Measurements from ENCODE around the gene PTGIS.
"Not testable (repeated sequence)": the region's sequence is repeated elsewhere in the genome, so short reads cannot be mapped to it uniquely, and the experiment has no call there.

Gene PTGIS

DNA sequence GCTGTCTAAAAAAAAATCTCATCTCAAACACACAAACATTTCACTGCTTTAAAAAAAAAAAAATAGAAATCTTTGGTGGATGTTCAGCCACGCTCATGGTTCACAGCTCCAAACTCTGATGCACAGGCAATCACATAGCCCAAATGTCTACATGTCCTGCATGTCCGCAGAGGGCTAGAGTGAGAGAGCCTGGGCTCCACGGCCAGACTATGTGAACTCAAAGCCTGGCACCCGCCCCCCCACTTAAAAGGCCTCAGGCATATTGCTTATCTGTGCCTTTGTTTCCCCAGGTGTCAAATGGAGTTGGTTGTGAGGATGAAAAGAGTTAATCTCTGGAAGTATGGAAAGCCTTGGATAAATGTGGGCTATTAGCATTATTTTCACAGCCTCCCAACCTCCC lies 10.5 kb upstream of the PTGIS start:
- DNase-seq = no peak

DNA sequence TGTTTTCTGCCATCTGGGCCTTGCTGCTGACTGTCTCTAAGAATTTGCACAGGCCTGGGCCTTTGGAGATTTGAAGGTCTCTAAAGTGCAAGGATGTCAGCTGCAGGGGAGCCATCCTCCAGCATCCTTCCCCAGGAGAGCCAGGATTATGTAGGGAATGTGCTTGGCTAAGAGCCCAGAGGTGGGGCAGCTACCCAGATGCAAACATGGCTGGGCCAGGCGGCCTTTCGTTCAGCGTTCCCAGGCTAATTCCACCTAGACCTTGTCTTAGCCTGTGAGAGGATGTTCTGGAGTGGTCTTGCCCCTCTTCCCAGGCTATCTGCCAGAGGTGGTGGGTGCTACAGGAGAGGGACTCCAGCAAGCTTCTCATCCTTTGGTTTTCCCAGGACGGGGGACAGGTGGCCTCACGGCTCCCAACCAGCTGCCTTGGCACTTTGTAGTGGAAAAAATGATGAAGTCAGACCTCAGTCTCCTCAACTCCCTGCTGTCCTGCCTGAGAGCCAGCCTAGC lies 7.7 kb upstream of the PTGIS start:
- DNase-seq = no peak

DNA sequence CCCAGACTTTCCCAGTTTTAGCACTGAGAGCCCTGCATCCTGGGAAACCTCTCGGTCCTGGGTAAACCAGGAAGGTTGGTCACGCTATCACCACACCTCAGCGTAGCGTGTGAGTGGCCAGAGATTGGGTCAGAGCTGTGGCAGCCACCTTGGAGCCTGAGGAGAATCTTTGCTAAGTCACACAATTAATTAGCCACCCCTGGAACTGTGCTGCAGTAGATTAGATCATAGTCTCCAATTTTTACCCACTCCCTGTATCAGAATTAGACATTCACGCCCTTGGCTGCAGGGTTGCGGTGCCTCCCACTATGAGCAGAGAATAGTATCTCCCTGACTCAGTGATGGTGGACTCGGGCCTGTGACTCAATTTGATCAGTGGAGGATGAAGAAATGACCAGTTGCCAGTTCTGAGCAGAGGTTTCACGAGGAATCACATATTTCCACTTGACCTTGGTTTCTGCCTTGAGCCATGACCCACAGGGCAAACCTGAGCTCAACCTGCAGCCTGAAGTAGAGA lies 6.0 kb upstream of the PTGIS start:
- DNase-seq = no peak

DNA sequence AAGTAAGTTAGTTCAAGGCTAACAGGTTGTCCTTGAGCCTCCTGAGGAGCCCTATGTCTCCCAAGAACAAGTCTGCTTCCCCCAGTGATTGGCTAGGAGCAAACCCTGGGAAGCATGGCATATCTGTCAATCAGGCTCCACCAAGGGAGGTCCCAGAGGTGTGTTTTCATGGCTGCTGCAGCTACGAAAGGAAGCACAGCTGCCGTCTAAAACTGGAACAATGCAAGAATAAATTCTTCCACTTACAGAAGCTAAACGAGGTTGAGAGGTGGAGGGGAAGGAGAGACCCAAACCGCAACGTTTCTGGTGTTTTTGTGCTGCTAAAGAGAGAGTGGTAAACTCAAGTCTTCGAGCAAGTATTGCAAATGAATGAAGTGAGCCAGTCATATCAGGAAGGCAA lies 4.9 kb upstream of the PTGIS start:
- no peak for DNase-seq

DNA sequence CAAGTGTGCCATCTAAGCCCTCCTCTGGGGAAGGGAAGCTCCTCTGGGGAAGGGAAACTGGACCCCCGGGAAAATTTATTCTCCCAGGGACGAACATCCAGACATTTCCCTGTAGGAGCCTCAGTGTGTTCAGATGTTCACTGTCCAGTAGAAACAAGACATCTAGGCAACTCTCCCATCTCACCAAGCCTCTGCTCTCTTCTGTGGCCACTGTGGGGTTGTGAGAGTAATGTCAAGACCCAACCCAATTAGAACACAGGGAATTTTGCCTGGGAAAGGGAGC lies 3.6 kb upstream of the PTGIS start:
- DNase-seq = no peak

DNA sequence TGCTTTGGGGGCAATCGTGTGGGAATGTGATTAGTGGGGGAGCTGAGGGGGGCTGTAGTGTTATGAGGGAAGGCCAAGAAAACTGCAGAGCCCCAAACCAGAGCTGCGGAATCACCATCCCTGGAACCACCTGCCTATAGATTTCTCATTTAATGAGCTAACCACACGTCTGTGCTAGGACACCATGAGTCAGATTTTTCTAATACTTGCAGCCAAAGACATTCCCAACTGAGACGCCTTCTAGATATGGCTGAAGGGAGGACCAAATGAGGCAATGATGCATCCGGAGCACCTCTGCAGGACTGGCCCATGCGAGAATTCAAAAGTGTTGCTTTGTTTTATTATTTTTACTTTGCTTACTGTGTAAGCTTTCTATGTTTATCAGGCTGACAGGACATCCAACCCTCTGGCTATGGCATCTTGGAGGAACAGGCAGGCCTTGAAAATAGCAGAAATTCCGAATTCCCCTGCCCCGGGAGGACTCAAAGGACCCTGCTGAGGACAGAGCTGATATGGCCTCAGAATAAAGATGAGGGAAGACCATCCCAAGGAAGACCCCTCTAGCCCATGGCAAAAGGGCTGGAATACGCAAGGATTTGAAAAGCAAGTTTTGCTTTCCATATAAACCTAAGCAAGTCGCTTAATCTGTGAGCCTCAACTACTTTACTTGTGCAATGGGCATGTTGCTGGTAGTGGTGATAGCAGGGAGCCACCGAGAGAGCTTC lies 3.1 kb upstream of the PTGIS start:
- DNase-seq = no peak

DNA sequence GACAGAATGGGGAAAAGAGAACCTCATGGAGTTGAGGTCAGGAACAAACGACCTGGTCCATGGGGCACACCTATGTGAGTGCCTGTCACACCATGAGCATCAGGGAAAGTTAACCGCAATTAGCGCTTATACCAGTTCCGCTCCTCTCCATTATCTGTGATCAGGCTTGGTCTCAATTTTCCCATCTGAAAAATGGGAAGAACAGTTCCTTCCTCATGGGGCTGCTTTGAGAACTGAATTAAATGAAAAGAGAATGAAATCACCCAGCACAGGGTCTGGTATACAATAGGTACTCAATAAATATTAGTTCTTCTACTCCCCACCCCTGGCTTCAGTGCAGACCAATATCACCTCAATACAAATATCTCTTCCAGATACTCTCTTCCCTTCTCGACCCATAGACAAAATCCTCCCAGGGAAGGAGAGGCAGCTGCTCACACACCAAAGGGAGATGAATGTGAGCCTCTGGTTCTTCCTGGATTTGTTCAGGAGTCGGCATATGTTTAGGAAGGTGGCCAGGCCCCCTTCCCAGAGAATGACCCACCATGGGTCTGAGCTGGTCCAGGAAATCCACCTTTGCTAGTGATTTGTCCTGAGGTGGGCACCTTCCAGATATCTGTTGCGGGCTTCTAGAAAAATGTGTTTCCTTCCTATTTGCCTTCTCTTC lies 2.4 kb upstream of the PTGIS start:
- no peak for DNase-seq

DNA sequence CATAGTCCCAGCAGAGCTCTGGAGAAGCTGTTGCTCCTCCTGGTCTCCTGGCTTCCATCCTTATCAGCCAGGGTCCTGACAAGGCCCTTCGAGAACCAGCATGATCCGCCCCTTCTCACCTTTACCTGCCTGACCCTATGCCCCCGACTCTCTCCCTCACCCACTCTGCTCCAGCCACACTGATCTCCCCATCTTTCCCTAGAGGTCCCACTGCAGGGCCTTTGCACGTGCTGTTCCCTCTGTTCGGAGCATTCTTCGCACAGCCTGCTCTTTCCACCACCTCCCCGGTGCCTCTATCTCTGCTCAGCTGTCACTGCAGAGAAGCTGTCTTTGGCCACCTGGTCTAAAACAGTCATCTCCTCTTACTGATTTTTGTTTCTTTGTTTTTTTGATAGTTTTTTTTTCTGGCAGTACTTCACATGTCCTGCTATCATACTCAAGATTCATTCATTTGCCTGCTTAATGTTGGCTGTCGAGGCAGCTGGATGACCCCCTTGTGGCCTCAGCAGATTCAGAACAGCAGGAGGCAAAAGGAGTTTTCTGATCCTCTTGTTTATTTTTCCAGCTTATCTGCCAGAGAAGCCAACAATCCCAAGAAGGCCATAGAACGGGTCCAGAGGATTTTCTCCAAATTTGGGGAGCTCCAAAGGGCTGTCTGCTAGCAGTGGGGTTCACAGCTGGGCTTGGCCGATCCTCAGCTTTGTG lies 1.6 kb upstream of the PTGIS start:
- DNase-seq = no peak

DNA sequence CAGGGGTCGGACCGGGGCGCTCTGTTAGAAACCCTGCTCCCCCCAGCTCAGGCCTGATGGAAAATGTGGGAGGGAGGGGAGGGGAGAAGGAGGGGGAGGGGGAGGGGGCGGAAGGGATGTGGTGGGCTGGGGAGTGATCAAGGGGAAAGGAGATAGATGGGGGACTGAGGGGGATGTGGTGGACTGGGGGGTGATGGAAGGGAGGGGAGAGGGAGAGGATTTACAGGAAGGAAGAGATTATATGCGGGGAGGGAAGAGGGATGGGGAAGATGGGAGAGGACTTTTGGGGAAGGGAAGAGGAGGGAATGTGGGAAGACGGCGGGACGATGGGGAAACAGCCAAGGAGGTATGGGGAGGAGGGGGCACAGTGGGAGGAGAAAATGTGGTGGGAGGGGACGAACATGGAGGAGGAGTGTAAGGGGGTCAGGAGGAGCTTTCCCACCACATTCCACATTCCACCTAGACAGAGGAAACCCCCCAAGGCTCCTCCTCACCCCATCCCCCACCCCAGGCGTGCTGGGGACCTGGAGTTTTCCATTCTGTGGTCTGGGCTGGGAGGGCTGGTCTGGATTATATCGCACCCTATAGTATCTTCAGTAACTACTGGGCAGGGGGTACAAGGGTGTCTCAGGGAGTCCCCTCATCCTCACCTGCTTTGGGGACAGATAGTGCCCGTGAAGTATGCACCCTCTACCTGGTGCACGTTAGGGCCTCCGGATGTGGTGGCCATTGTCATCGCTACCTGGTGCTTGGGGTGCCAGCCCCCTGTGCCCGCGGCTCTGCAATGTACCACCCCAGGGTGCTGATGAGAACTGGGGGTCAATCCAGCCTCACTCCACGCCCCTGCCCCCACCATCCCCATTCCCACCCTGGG lies 578 bp upstream of the PTGIS start:
- DNase-seq = no peak

DNA sequence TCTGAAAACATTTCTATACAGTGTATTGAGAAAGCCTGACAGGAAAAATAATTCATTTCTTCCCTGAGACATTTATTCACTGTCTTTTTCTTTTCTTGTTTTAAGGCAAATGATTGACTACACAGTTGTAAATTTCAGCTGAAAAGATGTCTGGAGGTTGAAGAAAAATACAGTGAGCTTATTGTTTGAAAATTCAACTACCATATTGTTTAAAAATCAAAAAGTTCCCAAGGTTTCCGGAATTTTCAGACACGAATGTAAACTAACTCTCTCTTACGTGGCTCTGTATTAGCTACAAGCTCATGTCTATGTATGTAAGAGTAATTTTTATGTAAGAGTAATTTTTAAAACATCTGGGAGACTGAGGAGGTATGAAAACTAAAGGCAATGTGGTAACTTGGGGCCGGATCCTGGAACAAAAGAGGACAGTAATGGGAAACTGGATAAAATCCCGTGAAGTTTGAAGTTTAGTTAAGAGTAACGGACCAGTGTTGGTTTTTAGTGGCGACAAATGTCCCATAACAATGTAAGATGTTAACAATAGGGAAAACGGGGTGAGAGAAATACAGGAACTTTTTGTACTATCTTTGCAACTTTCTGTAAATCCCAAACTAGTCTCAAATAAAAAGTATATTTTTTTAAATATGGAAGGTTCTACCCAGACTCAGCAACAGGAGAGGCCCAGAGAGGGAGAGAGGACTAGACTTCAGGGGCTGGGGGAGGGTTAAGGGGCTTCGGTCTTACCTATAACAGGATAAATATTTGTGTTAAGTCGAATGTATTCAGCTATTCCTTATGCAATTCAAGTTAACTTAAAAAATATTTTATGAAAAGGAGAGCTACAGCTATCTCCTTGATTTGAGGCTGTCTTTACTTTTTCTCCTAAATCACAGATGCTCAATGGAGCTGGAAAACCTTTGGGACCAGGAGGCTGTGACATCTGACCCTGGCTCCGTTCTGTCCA lies 1.3 kb downstream of the PTGIS start:
- DNase-seq = no peak

DNA sequence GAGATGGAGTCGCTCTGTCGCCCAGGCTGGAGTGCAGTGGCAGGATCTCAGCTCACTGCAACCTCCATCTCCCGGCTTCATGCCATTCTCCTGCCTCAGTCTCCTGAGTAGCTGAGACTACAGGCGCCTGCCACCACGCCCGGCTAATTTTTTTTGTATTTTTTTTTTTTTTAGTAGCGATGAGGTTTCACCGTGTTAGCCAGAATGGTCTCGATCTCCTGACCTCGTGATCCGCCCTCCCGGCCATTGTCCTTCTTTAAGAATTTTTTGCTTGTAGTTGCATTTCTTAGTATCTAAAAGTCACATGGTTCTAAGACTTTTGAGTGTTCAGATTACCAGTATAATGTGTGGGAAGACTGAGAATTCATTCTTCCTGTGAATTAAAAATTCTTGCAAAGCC lies 2.9 kb downstream of the PTGIS start:
- not testable (repeated sequence) for DNase-seq

DNA sequence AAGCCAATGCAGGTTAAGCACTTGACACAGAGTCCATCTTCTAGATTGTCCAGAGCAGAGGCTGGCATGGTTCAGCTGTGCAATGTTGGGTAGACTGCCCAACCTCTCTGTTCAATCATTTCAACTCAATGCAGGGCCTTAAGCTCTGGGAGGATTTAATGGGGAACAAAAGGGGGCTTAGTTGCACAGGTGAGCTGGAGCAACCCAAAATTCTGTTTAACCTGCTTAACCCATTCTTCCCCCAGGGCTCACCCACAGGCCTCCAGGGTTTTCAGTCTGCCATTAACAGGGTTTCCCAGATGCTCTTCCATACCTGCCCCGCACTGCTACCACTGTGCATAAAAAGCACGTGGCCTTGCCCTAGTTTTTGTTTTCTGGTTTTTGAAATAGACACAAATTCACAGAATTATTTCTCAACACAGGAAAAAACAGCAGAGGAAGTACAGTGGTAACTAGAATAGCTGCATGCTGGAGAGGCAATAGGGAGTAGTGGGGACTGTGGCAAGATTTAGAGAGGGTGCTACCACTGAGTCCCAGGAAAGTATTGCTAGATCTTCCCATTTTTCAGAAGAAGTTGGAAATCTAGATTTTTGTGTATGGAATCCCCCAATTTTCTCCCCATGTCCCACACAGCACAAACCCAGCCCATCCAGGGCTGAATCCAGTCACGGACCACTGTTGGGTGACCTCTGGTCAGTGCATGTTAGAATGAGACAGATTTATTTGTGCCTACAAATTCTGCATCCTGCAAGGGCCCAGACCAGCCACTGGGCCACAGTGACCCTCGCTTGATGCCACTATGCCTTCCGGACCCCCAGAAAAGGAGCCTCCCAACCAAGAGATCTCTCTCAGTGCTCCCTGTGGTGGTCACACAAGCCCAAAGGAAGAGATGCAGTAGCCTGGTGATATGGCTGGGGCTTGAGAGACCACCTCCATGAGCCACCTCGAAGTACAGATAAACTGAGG lies 4.6 kb downstream of the PTGIS start:
- DNase-seq = no peak

DNA sequence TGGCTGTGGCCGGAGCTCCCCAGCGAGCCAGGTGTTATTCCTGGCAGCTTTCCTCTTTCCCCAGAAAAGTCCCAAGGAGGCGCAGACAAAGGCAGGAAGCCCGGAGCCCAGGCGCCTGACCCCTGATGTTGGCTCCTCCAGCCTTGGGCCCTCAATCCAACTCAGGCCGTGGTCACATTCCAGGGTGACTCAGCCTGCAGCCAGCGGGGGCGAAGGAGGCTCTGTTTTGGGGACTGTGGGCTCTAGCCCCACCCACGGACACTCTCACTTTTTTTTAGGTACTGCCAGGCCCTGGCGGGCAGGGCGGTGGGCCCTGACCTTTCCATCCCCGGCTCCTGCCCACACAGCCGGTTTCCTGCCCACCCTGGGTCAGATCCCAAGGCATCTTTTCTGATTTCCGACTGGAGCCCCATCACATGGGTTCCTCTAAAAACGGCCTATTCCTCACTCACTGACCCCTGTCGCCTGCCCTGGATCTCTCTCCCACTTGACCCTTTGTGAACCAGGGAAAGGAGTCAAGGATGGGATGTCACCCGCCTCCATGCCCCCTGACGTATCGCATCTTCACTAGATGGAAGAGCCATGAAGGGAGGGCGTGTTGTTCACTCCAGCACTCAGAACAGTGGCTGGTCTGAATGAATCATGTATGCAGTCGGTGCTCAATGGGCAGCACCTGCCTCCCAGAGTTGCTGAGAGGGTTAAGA lies 5.5 kb downstream of the PTGIS start:
- DNase-seq = no peak

DNA sequence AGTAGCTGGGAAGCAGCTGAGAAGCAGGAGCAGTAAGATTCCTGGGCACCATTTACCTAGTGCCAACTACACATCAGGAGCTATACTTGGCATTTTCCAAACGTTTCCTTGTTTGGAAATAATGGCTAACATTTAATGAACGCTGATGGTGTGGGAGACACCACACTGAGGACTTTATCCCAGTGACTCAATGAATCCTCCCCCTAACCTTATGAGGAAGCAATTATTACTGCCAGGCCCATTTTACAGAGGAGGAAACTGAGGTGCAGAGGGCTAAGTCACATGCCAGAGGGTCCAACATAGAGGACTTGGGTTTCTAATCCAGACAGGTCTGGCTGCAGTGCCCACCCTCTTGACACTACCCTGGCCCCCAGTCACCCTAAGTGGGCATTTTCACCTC lies 6.1 kb downstream of the PTGIS start:
- DNase-seq = no peak

DNA sequence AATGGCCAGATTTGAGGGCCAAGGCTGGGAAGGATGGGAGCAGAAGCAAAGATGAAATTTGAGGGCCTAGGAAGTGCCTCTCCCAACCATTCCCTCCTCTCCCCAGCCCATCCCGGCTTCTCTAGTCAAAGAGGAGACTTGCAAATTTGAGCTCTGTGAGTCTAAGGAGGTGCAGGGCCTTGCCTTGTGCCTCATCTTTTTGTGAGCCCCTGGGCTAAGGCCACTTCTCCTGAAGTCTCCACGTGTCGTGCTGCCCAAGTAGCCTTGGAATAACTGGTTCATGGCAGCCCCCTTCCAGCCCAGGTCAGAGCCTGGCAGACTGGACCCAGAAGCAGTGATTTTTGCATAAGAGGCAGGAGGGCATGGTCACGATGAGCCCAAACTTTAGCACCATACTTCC lies 6.7 kb downstream of the PTGIS start:
- DNase-seq = no peak

DNA sequence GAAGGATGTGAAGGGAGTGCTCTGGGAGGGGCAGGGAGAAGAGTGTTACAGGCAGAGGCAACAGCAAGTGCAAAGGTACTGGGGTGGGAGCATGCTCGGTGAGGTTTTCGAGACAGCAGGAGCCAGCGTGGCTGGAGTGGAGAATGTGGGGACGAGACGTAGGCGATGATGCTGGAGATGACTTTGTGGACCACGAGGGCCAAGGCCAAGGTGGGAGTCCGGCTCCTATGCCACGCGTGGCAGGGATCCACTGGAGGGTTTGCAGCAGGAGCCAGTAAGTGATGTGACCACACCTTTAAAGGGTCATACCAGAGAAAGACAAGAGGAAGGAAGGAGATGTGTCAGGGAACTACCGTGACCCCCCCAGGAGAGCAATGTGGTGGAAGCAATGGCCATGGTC lies 7.3 kb downstream of the PTGIS start:
- DNase-seq = no peak

DNA sequence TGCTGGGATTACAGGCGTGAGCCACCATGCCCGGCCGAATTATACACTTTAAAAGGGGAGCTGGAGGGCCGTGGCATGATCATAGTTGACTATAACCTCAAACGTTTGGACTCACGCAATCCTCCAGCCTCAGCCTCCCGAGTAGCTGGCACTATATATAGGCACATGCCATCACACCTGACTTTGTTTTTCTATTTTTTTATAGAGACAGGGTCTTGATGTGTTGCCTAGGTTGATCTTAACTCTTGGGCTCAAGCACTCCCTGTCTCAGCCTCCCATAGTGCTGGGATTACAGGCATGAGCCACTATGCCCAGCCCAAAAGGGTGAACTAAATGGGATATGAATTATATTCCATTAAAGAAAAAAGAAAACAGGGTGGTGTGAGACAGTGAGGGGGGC lies 7.8 kb downstream of the PTGIS start:
- no peak for DNase-seq

DNA sequence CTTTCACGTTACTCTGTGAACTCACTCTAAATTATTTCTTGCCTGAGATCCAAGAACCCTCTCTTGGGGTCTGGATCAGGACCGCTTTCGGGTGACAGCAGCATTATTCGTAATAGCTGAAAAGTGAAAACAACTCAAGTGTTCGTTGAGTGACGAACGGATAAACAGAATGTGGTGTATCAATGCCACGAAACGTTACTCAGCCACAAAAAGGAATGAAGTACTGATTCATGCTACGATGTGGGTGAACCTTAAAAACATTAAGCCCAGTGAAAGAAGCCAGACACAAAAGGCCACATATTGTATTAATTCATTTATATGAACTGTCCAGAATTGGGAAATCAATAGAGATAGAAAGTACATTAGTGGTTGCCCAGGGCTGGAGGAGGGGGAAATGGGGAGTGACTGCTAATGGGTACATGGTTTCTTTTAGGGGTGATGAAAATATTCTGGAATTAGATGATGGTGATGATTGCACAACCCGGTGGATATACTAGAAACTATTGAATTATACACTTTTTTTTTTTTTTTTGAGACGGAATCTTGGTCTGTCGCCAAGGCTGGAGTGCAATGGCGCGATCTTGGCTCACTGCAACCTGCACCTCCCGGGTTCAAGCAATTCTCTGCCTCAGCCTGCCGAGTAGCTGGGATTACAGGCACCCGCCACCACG lies 8.4 kb downstream of the PTGIS start:
- no peak for DNase-seq

DNA sequence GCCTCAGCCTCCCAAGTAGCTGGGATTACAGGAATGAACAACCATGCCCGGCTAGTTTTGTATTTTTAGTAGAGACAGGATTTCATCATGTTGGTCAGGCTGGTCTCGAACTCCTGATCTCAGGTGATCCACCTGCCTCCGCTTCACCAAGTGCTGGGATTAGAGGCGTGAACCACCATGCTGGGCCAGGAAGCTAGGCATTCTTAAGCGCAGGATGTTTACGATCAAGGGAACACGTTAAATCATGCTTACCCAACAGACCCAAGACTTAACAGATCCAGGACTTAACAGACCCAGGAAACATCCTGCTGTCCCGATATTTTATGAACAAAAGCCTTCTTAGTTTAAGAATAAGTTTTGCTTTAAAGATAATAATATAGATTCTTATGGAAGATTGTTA lies 9.1 kb downstream of the PTGIS start:
- no peak for DNase-seq

All from NCI-H748 treated with DMSO at 0.1 percent for 48 hours (cell line).